ENCODE measurements around the gene GPR85.

DNA sequence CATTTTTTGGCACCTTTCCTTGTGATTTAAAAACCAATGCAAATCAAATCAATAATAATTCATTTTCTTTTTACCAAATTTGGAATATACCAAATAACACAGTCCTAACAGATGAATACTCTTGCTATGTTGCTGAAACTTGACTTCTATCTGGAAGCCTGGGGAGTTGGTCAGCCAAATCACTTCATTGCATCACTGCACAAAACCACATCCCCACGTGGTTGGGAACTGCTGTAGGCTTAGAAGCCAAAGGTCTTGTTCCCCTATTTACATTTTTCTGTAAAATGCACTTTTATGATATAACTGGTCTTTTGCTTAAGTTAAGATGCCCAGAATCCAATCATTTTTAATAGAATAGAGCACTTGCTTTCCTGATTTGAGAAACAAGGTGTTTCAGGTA lies 15.2 kb downstream of the GPR85 start:
- no peak for TF ChIP-seq POLR2A (IDR thresholded peaks at IDR 0.05)
- TF ChIP-seq, protein P1, sequence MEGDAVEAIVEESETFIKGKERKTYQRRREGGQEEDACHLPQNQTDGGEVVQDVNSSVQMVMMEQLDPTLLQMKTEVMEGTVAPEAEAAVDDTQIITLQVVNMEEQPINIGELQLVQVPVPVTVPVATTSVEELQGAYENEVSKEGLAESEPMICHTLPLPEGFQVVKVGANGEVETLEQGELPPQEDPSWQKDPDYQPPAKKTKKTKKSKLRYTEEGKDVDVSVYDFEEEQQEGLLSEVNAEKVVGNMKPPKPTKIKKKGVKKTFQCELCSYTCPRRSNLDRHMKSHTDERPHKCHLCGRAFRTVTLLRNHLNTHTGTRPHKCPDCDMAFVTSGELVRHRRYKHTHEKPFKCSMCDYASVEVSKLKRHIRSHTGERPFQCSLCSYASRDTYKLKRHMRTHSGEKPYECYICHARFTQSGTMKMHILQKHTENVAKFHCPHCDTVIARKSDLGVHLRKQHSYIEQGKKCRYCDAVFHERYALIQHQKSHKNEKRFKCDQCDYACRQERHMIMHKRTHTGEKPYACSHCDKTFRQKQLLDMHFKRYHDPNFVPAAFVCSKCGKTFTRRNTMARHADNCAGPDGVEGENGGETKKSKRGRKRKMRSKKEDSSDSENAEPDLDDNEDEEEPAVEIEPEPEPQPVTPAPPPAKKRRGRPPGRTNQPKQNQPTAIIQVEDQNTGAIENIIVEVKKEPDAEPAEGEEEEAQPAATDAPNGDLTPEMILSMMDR (IDR thresholded peaks at IDR 0.05), result no peak
